Measurements from ENCODE around the gene FTCD. TPM values are rescaled to one million over a fixed set of nuclear protein-coding genes. Genes with fewer than 3 reads are reported as not detected.
"Not testable (repeated sequence)": the region's sequence is repeated elsewhere in the genome, so short reads cannot be mapped to it uniquely, and the experiment has no call there.

Gene FTCD
- total and polyA plus RNA-seq, 10 of the 15 experiments (the other 5 are each of a cell fraction or from before 2014, with no cell fraction given) = 0.27 to 0.28 TPM; not detected in 8

GRCh38 chr21:46141767-46142581, 13.4 kb downstream of the FTCD start (continued):
- TF ChIP-seq MXI1 (IDR thresholded peaks at IDR 0.05; ENCODE audit: low read depth, low read length) = no peak
- TF ChIP-seq ZZZ3 (IDR thresholded peaks at IDR 0.05; ENCODE audit: control insufficient read depth, insufficient read length, low read depth) = no peak
- TF ChIP-seq SMAD1 (IDR thresholded peaks at IDR 0.05; ENCODE audit: low read depth, partially characterized antibody) = no peak
- no peak for TF ChIP-seq CBFB (IDR thresholded peaks at IDR 0.05; ENCODE audit: low read depth)
- no peak for TF ChIP-seq MYC (IDR thresholded peaks at IDR 0.05; ENCODE audit: insufficient read depth, insufficient read length, insufficient replicate concordance, low read length, severe bottlenecking)
- no peak for TF ChIP-seq ELK1 (IDR thresholded peaks at IDR 0.05; ENCODE audit: low read depth, low read length)
- no peak for TF ChIP-seq PAX8 (IDR thresholded peaks at IDR 0.05)

- H3K4me3 ChIP-seq; H2AFZ ChIP-seq (ENCODE audit: control insufficient read depth, low read depth, low read length); H3K27me3 ChIP-seq (replicated peaks in 1 of 2; ENCODE audit: control insufficient read depth in 2 of 2, insufficient read depth in 2 of 2, low read length in 1 of 2); in situ Hi-C loops (cut with MboI); H3K4me2 ChIP-seq (ENCODE audit: control insufficient read depth, insufficient read depth); H3K9me3 ChIP-seq (replicated peaks; ENCODE audit: control insufficient read depth, insufficient read depth, low read length); SMC1A ChIA-PET (ENCODE audit: uncharacterized antibody, unreplicated experiment); H3K36me3 ChIP-seq (ENCODE audit: control insufficient read depth in 2 of 2, insufficient read depth in 2 of 2, low read length in 1 of 2); BruUV-seq (replicated peaks); H3K9ac ChIP-seq (ENCODE audit: control insufficient read depth, insufficient read depth, low read length); H3K27ac ChIP-seq (ENCODE audit: control insufficient read depth, insufficient read depth); H3K79me2 ChIP-seq (ENCODE audit: control insufficient read depth, insufficient read depth, low read length); ATAC-seq; CTCF ChIA-PET; DNase-seq (ENCODE audit: low read depth, low spot score); H3K4me1 ChIP-seq (ENCODE audit: control insufficient read depth, insufficient read depth, low read length); H4K20me1 ChIP-seq (ENCODE audit: control insufficient read depth, insufficient read depth); POLR2A ChIA-PET; FAIRE-seq: not testable (repeated sequence)
- RAD21 ChIA-PET (ENCODE audit: unreplicated experiment) = interaction anchor here (0.9 kb wide), 1 partner anchor 167 kb away, joined by 3 read pairs; no protein-coding TSS in a partner anchor
- intact Hi-C loops (cut with micrococcal nuclease; ENCODE audit: unreplicated experiment) = loop anchor here (5.0 to 10.0 kb wide), 3 partner anchors 87 to 168 kb away; partner anchors contain the start of genes LSS, MCM3AP and YBEY
- WGBS (ENCODE audit: insufficient coverage, insufficient replicate concordance, low lambda C conversion rate, missing lambda C conversion rate) = 34% methylated on average over 29 of the region's 29 CpGs
Measured at GRCh38 chr21:46140352-46141003, 14.9 kb downstream of the FTCD start.

Data from GM12878 (cell line).